HCT116 (cell line): ENCODE measurements around the gene FAHD1. TPM values are rescaled to one million over a fixed set of nuclear protein-coding genes. Genes with fewer than 3 reads are reported as not detected.

Experiments used
- ATAC-seq: fragments of 200-7000 bp; cut with Tn5 transposase; 2 replicates; pipeline ENCODE4 v1.9.1; 2020; ENCODE audit warnings: mild to moderate bottlenecking, moderate library complexity
- BruUV-seq: library from RNA; stranded (reverse); fragments of 400-500 nt; replicated peaks from 2 replicates; lab custom pipeline; 2021; lab: Mats Ljungman, UMichigan
- CTCF ChIA-PET: fragments of 300-600 bp; sonication (Branson Sonifier 250); formaldehyde crosslinking; loops from one replicate; lab custom pipeline; 2021; ENCODE audit warnings: antibody characterized with exemption; lab: Charles Lee
- POLR2A ChIA-PET: fragments of 300-600, 350-600 bp; sonication (Branson Sonifier 250); formaldehyde crosslinking; loops from one replicate; lab custom pipeline; 2021; ENCODE audit warnings: antibody characterized with exemption; lab: Charles Lee
- RAD21 ChIA-PET, 2 experiments: fragments of 300-600 bp; sonication (Branson Sonifier 250); formaldehyde crosslinking; loops; one replicate each; lab custom pipeline; 2023; ENCODE audit warnings: low total read pairs in 2 of 2; ENCODE audit not compliant: uncharacterized antibody in 2 of 2, unreplicated experiment in 2 of 2, low non-redundant PET in 1 of 2; lab: Charles Lee
- DNase-seq: peaks from one replicate; pipeline ENCODE4 v3.0.0-alpha.2; 2010; ENCODE audit warnings: low read depth, low spot score
- H2AFZ ChIP-seq: fragments of 200-600 bp; shearing (Covaris generic), sonication (generic); 2 replicates; pipeline ENCODE4 v1.6.1; 2017; ENCODE audit warnings: low read depth, mixed run types, mixed read lengths, antibody characterized with exemption, low read length; ENCODE audit not compliant: poor library complexity, severe bottlenecking
- H3K27ac ChIP-seq: 2 replicates; pipeline ENCODE4 v1.5.1; 2012; ENCODE audit warnings: low read depth, low read length
- H3K27me3 ChIP-seq: fragments of 200-600 bp; sonication (generic); 2 replicates; pipeline ENCODE4 v1.6.1; 2016; ENCODE audit warnings: mixed run types, low read length, mixed read lengths; ENCODE audit not compliant: insufficient read depth
- H3K36me3 ChIP-seq, 2 experiments: fragments of 200-500 bp in 1 of 2; fragments of 200-600 bp in 1 of 2; sonication (Bioruptor generic) in 1 of 2; sonication (generic) in 1 of 2; 2 replicates each; pipeline versions ENCODE4 v1.5.1 to v1.6.1; 2014 to 2016; ENCODE audit warnings: low read length in 2 of 2, inconsistent platforms in 1 of 2, mixed read lengths in 1 of 2, mixed run types in 1 of 2; ENCODE audit not compliant: insufficient read depth in 2 of 2, control insufficient read depth in 1 of 2
- H3K4me1 ChIP-seq, 2 experiments: fragments of 200-600 bp in 1 of 2; sonication (generic) in 1 of 2; 2 replicates each; pipeline versions ENCODE4 v1.5.1 to v1.6.1; 2012 to 2017; ENCODE audit warnings: low read length in 2 of 2, inconsistent platforms in 1 of 2, mild to moderate bottlenecking in 1 of 2, mixed read lengths in 1 of 2, mixed run types in 1 of 2, moderate library complexity in 1 of 2; ENCODE audit not compliant: insufficient read depth in 2 of 2, control insufficient read depth in 1 of 2
- H3K4me2 ChIP-seq: fragments of 200-600 bp; sonication (generic); 2 replicates; pipeline ENCODE4 v1.6.1; 2017; ENCODE audit warnings: mixed run types, low read length, mixed read lengths
- H3K4me3 ChIP-seq, 2 experiments: fragments of 200-600 bp in 1 of 2; sonication (generic) in 1 of 2; replicated peaks in 1 of 2; 2 replicates each; pipeline ENCODE4 v1.5.1; 2011 to 2016; ENCODE audit warnings: low read length in 2 of 2, control low read depth in 1 of 2, low read depth in 1 of 2, mild to moderate bottlenecking in 1 of 2, mixed read lengths in 1 of 2, mixed run types in 1 of 2
- H3K79me2 ChIP-seq: fragments of 200-600 bp; sonication (generic); 2 replicates; pipeline ENCODE4 v1.6.1; 2017; ENCODE audit warnings: mild to moderate bottlenecking, mixed run types, low read length, moderate library complexity, mixed read lengths; ENCODE audit not compliant: insufficient read depth
- H3K9ac ChIP-seq: fragments of 200-600 bp; sonication (generic); 2 replicates; pipeline ENCODE4 v1.6.1; 2016; ENCODE audit warnings: low read length, mixed read lengths
- H3K9me2 ChIP-seq: fragments of 200-600 bp; sonication (generic), shearing (Covaris generic); 2 replicates; pipeline ENCODE4 v1.6.1; 2017; ENCODE audit warnings: mixed run types, mild to moderate bottlenecking, moderate library complexity; ENCODE audit not compliant: insufficient read depth
- H3K9me3 ChIP-seq, 2 experiments: fragments of 200-500 bp in 1 of 2; fragments of 200-600 bp in 1 of 2; sonication (Bioruptor generic) in 1 of 2; sonication (generic) in 1 of 2; 2 replicates each; pipeline ENCODE4 v1.6.1; 2014 to 2017; ENCODE audit warnings: low read length in 2 of 2, mixed read lengths in 2 of 2, inconsistent platforms in 1 of 2, low read depth in 1 of 2, mild to moderate bottlenecking in 1 of 2, mixed run types in 1 of 2, moderate library complexity in 1 of 2; ENCODE audit not compliant: control insufficient read depth in 1 of 2, insufficient read depth in 1 of 2
- H4K20me1 ChIP-seq: fragments of 200-600 bp; sonication (generic), shearing (Covaris generic); 2 replicates; pipeline ENCODE4 v1.6.1; 2017; ENCODE audit warnings: mixed run types, mild to moderate bottlenecking, moderate library complexity; ENCODE audit not compliant: insufficient read depth
- ELF1 ChIP-seq: IDR thresholded peaks from 2 replicates; pipeline ENCODE4 v1.6.1; 2012; ENCODE audit warnings: low read depth, borderline replicate concordance
- EZH2 ChIP-seq: fragments of 200-600 bp; sonication (generic); IDR thresholded peaks from 2 replicates; pipeline ENCODE4 v1.6.1; 2017; ENCODE audit warnings: antibody characterized with exemption, mixed run types
- EZH2phosphoT487 ChIP-seq: fragments of 200-600 bp; IDR thresholded peaks from 2 replicates; pipeline ENCODE4 v1.6.1; 2018; ENCODE audit warnings: antibody characterized with exemption, borderline replicate concordance
- JUND ChIP-seq: IDR thresholded peaks from 2 replicates; pipeline ENCODE4 v1.6.1; 2012
- SIN3A ChIP-seq: IDR thresholded peaks from 2 replicates; pipeline ENCODE4 v1.6.1; 2012; ENCODE audit warnings: low read depth
- SRF ChIP-seq: IDR thresholded peaks from 2 replicates; pipeline ENCODE4 v1.6.1; 2012; ENCODE audit warnings: low read depth
- YY1 ChIP-seq: IDR thresholded peaks from 2 replicates; pipeline ENCODE4 v1.6.1; 2011; ENCODE audit warnings: low read length, low read depth, moderate library complexity, mild to moderate bottlenecking; ENCODE audit not compliant: insufficient replicate concordance; ENCODE audit errors: extremely low read depth
- ZNF274 ChIP-seq: fragments of 200-500 bp; sonication (Bioruptor generic); IDR thresholded peaks from 2 replicates; pipeline ENCODE4 v1.6.1; 2014; ENCODE audit warnings: mild to moderate bottlenecking, low read depth, low read length, inconsistent platforms
- intact Hi-C: fragments of 100-400 bp; cut with micrococcal nuclease; formaldehyde crosslinking; loops from 2 replicates; pipeline ENCODE4 v1.10.0; 2022
- total RNA-seq: library from RNA; stranded (reverse); gene quantifications from one replicate; pipeline ENCODE4 v1.2.1, GENCODE V29; 2021; ENCODE audit not compliant: unreplicated experiment
- TF ChIP-seq, protein P1 (sequence below): IDR thresholded peaks from 2 replicates; pipeline ENCODE4 v1.6.1; 2012
- TF ChIP-seq, protein P2 (sequence below): IDR thresholded peaks from 2 replicates; pipeline ENCODE4 v1.6.1; 2012

The FAHD1 gene
- total RNA-seq, 1 experiment from 2014 or later = 25.8 TPM

DNA sequence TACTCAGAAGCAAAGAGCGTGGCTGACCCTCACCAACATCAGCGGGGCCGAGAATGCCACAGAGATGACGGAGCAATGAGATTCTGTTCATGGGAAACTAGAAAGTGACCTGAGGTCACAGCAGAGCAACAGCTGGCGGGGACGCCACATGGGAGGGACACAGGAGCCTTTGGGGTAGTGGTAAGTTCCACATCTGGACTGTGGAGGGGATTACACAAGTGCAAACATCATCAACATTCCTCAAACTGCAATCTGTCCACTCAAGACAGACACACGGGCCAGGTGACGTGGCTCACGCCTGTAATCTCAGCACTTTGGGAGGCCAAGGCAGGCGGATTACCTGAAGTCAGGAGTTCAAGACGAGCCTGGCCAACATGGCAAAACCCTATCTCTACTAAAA is 11.5 kb upstream of the FAHD1 start:
- H2AFZ ChIP-seq = no peak overlapping the region
- peaks cover 6 to 10% of the 10 kb centered on the region in 2 experiments; a peak in 3 of 4 replicates for H3K4me1 ChIP-seq
- no peak for ATAC-seq
- H3K79me2 ChIP-seq = no peaks in the 10 kb centered on the region
- no TSS peak for BruUV-seq
- no peaks in the 10 kb centered on the region for H3K27me3 ChIP-seq
- H4K20me1 ChIP-seq = no peaks in the 10 kb centered on the region
- no peak for DNase-seq
- TF ChIP-seq EZH2 = no peak
- TF ChIP-seq, protein P1, sequence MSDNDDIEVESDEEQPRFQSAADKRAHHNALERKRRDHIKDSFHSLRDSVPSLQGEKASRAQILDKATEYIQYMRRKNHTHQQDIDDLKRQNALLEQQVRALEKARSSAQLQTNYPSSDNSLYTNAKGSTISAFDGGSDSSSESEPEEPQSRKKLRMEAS = no peak
- TF ChIP-seq, protein P2, sequence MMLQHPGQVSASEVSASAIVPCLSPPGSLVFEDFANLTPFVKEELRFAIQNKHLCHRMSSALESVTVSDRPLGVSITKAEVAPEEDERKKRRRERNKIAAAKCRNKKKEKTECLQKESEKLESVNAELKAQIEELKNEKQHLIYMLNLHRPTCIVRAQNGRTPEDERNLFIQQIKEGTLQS = no peak
- TF ChIP-seq JUND = no peak
- TF ChIP-seq SRF = no peak
- TF ChIP-seq ZNF274 = no peak
- TF ChIP-seq EZH2phosphoT487 = no peak
- no peak for TF ChIP-seq YY1
- no peaks in the 10 kb centered on the region for H3K9me3 ChIP-seq
- H3K9me2 ChIP-seq = no peaks in the 10 kb centered on the region
- intact Hi-C loops = no loop called here
- no peak overlapping the region for H3K4me3 ChIP-seq
- no peak overlapping the region for H3K9ac ChIP-seq
- ChIA-PET CTCF (no interaction called here), RAD21 (no interaction called here), POLR2A (no interaction called here)
- no peak overlapping the region for H3K4me2 ChIP-seq
- H3K27ac ChIP-seq = no peak overlapping the region
- H3K36me3 ChIP-seq = 0 out of 4 replicates have a peak, but pooled peaks cover 2 to 5% of the 10 kb centered on the region in 2 experiments

DNA sequence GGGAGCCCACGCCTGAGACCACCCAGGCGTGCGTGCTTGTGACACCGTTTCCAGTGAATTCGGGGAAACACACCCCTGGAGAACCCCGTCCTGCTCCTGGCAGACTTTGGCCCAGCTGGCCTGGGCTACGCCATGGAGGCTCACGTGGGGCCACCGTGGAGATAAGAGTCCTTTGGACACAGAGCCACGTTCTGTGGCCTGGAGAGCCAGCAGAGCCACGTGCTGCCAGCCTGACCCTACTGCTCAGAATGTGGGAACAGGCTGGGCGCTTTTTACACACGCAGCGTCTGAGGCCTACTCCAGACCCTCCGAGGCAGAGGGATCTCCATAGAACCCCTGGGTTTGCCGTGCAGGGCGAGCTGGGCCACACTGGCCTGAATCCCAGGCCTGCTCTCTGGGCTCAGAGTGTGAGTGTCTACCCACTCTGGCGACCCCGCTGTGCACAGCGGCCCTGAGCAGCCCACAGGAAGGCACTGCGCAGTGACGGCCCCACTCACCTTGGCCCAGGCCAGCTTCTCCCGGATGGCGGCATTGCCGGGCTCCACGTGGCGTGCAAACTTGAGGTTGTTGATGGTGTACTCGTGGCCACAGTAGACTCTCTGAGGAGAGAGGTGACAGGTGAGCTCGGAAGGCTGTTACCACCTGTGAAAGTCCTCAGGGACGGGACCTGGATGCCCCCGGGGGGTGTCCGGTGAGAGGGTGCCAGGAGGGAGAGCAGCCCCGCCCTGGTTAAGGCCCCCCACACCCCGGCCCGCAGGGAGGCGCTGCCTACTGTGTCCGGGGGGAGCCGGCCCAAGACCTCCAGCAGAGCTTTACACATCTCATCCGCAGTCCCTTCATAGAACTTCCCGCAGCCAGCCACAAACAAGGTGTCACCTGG is 10.4 kb upstream of the FAHD1 start:
- no peak for DNase-seq
- H3K79me2 ChIP-seq = no peaks in the 10 kb centered on the region
- ChIA-PET RAD21 (no interaction called here), CTCF (no interaction called here)
- no peak overlapping the region for H3K4me3 ChIP-seq
- no peak overlapping the region for H3K27ac ChIP-seq
- BruUV-seq = no TSS peak
- H3K4me1 ChIP-seq = peaks cover 6 to 10% of the 10 kb centered on the region in 2 experiments; a peak in 3 of 4 replicates
- no peak overlapping the region for H2AFZ ChIP-seq
- no peak for TF ChIP-seq SIN3A
- TF ChIP-seq ELF1 = no peak
- TF ChIP-seq, all 23 proteins: peak for 0
- Histone ChIP-seq H3K9ac (no peak overlapping the region), H4K20me1 (no peaks in the 10 kb centered on the region), H3K4me2 (no peak overlapping the region), H3K36me3 (0 out of 4 replicates have a peak, but pooled peaks cover 2 to 5% of the 10 kb centered on the region in 2 experiments), H3K27me3 (no peaks in the 10 kb centered on the region), H3K9me3 (no peaks in the 10 kb centered on the region), H3K9me2 (no peaks in the 10 kb centered on the region)
- intact Hi-C loops = no loop called here
- no peak for ATAC-seq
- POLR2A ChIA-PET = no interaction called here
